HG02840 (cell line): Measurements from ENCODE around the gene KLF17.
"Not testable (repeated sequence)": the region's sequence is repeated elsewhere in the genome, so short reads cannot be mapped to it uniquely, and the experiment has no call there.

Experiments
- ATAC-seq: cut with Tn5 transposase; IDR thresholded peaks from one replicate; pipeline ENCODE4 v1.9.1; 2021; ENCODE audit warnings: mild to moderate bottlenecking, moderate library complexity, moderate number of reproducible peaks; ENCODE audit not compliant: unreplicated experiment, low FRiP score

Gene KLF17

DNA sequence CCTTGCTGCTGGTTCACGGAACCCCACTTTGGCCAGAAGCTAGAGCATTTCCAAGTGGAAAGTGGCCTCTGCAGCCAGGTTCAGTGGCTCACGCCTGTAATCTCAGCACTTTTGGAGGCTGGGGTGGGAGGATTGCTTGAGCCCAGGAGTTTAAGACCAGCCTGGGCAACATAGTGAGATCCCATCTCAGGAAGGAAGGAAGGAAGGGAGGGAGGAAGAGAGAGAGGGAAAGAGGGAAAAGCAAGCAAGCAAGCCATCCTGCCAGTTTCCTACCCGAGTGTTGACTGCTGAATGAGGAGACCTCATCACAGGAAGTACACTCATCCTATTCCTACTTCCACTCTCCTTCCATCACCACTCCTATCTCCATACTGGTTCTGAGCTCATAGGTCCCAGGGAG lies 12.8 kb upstream of the KLF17 start:
- no peak for ATAC-seq

- no peak for ATAC-seq
These were observed 10.4 kb upstream of the KLF17 start for GRCh38 chr1:44108241-44108640.

DNA sequence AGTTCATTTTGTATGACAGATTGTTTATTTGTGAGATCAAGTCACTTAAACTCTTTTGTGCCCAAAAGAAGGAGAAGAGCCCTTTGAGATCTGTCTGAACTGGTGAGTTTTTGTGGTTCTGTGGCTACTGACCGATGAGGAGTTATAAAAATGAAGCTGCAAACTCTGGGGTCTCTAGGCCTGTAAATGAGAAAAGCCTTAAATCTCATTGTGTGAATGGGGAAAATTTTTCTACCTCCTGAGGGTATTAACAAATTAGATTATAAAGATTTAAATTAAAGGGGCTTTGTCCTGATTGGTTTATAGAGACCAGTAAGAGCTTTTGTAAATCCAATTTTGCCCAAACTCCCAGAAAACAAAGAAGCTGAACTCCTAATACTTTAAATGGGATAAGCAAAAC lies 9.7 kb upstream of the KLF17 start:
- ATAC-seq, result no peak

- no peak for ATAC-seq
These were observed 7.7 kb upstream of the KLF17 start for GRCh38 chr1:44110916-44111315.

GRCh38 chr1:44111861-44112260 lies 6.8 kb upstream of the KLF17 start:
- ATAC-seq, result no peak

DNA sequence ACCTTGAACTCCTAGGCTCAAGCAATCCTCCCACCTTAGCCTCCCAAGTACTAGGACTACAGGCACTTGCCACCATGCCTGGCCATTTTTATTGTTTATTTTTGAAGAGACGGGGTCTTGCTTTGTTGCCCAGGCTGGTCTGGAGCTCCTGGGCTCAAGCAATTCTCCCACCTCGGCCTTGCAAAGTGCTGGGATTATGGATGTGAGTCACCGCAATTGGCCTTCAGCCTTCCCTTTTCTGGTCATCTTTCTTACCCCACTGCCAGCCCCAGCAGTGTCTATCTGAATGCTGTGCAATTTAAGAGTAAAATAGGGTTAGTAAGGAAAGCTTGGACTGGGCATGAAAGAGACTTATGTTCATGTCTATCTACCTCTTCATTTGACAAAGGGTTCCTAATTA lies 6.1 kb upstream of the KLF17 start:
- no peak for ATAC-seq

DNA sequence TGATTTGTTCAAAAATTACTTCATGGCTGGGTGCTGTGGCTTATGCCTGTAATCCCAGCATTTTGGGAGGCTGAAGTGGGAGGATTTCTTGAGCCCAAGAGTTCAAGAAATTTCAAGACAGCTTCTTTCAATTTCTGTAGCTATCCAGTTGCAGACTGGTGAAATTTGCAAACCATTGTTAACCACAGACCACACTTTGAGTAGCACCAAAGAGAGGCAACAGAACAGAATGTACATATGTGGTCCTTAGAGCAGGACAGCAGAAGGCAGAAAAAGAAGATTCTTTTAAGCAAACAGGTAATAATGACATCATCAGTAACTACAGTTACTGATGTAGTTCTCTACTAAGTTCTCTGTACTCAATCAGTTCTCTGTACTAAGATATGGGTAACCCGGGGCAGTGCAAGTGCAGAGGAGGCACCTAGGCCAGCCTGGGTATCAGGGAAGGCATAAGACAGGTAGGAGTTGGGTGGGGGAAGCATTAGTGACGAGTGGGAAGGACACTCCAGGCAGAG lies 5.5 kb upstream of the KLF17 start:
- ATAC-seq, result no peak

- ATAC-seq, result no peak
These were observed 4.5 kb upstream of the KLF17 start for GRCh38 chr1:44114098-44114497.

DNA sequence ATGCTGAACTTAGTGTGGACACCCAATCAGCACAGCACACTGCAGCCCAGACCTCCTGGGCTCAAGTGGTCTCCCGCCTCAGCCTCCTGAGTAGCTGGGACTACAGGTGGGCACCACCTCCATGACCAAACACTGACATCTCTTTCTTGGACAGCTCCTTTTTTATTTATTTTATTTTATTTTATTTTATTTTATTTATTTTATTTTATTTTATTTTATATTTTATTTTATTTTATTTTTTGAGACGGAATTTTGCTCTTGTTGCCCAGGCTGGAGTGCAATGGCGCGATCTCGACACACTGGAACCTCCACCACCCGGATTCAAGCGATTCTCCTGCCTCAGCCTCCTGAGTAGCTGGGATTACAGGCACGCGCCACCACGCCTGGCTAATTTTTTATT lies 1.3 kb upstream of the KLF17 start:
- ATAC-seq, result not testable (repeated sequence)

- ATAC-seq, result no peak
These were observed 904 bp downstream of the KLF17 start for GRCh38 chr1:44119525-44119924.

- ATAC-seq, result no peak
These were observed 1.9 kb downstream of the KLF17 start for GRCh38 chr1:44120398-44120949.

- no peak for ATAC-seq
These were observed 11.2 kb downstream of the KLF17 start for GRCh38 chr1:44129616-44130500.

DNA sequence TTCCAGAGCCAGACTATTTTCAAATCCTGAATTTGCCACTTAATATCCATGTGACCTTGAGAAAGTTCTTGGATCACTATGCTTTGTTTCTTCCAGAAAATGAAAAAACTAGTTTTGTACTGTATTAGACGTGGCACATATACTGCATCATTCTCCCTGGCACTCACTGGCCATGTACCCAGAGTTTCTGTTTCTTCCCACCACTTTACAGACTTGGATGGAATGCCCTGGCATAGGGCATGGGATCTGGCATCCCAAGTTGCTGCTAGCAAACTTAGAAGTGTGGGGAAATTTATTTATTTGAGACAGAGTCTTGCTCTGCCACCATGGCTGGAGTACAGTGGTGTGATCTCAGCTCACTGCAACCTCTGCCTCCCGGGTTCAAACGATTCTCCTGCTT lies 12.8 kb downstream of the KLF17 start:
- ATAC-seq, result no peak

DNA sequence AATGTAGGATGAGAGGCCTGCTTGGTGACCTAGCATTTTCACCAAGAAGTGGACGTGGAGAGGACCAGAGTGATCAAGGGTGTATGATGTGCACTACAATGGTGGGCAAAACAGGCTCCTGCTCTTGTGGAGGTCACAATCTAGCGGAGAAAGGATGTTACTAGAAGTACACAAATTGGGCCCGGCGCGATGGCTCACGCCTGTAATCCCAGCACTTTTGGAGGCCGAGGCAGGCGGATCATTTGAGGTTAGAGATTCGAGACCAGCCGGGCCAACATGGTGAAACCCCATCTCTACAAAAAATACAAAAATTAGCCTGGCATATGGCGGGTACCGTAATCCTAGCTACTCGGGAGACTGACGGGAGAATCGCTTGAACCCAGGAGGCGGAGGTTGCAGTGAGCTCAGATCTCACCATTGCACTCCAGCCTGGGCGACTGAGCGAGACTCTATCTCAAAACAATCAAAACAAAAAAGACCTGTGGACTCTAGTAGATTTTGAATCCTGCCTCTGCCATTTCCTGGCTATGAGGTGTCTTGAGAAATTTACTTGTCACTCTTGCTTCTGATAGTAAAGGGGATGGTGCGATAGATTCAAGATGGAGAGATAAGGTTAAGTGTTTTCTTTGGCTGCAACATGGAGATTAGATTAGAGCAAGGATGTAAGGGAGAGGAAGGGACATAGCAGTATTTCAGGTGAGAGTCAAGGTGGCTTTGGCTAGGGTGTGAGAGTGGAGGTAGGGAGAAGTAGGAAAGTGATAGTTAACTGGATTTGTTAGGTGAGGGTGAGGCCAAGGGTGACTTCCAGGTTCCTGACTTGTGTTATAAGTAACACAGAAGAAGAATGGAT lies 15.7 kb downstream of the KLF17 start:
- ATAC-seq, result no peak

- no peak for ATAC-seq
These were observed 17.3 kb downstream of the KLF17 start for GRCh38 chr1:44135886-44136285.

DNA sequence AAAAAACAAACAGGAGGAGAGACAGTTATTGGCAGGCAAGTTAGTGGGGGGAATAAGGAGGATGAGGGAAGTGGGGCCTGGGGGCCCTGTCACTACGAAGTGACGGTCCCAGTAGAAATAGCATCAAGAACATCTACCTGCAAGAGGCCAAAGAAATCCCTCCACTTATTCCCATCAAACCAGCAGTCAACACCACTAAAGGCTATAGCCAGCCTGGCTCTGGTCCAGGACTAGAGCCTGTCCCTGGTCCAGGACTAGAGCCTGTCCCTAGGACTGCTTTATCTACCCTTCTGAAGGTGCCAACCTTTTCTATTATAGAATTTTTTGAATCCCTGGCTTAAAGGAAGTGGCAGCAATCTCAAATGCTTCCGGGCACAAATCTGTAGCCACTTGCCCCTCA lies 19.6 kb downstream of the KLF17 start:
- ATAC-seq, result no peak

DNA sequence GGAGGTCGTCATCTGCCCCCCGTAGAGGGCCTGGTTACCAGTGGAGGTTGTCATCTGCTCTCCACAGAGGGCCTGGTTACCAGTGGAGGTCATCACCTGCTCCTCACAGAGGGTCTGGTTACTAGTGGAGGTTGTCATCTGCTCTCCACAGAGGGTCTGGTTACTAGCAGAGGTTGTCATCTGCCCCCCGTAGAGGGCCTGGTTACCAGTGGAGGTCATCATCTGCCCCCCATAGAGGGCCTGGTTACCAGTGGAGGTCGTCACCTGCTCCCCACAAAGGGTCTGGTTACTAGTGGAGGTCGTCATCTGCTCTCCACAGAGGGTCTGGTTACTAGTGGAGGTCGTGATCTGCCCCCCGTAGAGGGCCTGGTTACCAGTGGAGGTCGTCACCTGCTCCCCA lies 20.9 kb downstream of the KLF17 start:
- not testable (repeated sequence) for ATAC-seq

DNA sequence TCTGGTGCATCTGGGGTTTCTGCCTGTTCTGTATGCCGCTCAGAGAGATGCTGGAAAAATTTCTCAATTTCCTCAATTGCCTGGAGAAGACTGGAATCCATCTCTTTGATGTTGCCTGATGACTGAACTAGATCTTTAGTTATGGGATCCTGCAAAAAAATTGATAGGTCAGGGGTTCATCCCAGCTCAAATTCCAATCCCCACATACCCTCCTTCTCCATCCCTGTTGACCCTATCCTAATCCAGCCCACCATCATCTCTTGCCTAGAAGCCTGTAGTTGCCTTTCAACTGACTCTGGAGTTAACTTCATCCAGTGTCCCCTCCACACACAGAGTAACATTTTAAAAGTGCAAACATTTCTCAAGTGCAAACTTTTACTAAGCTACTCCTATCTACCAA lies 22.9 kb downstream of the KLF17 start, which contains the start of gene KLF18:
Gene KLF18 (minus strand): TSS at position 101 of the 400 bp plus-strand sequence. CDS start 0 bp downstream, at position 101.
- no peak for ATAC-seq

GRCh38 chr1:44144962-44145756 lies 26.5 kb downstream of the KLF17 start:
- no peak for ATAC-seq
